Measurements from ENCODE around the gene SESN1.
A peak's percentile ranks its signal among the peaks of the same experiment; 100 is the strongest.

SESN1 gene

GRCh38 chr6:109024368-109024767, 70.3 kb downstream of the SESN1 start:
- no peak for DNase-seq

DNA sequence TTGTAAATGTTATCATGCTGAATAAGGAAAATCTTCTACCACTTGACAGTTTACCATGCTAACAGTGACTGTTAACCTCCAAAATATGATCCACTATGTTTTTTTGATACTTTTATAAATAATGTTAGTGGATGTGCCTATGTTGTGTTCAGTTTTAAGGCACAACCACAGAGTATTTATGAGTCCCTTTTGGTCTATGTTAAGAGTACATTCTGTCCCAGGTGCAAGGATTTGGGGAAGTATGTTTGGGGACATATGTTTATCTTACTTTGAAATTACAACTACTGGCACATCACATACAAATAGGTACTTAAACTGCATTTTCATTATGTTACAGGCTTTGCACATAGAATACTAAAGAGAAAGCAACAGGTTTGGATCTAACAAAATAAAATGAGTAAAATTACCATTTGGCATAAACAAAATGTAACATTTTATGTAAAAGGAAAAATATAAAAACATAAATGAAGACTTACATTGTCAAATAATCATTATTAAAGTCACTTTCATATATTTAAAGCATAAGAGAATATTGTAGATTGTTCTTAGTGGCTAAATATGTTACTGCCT, 71.2 kb downstream of the SESN1 start:
- DNase-seq: no peak

DNA sequence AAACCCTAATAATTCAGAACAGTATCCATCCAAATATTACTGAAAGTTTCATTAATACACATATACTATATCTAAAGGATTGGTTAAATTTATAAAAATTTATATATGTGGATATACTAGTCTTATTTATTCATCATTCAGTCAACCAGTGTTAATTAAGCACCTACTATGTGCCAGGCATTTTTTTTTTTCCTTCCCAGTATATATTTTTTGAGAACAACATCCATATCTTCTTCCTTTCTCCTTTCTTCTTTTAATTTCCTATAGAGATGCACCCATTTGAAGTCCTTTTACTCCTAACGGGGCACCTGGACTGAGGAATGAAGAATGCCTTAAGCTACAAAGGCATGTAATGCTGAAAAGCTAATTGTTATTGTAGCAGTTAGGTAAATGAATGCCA, 72.8 kb downstream of the SESN1 start:
- no peak for DNase-seq

DNA sequence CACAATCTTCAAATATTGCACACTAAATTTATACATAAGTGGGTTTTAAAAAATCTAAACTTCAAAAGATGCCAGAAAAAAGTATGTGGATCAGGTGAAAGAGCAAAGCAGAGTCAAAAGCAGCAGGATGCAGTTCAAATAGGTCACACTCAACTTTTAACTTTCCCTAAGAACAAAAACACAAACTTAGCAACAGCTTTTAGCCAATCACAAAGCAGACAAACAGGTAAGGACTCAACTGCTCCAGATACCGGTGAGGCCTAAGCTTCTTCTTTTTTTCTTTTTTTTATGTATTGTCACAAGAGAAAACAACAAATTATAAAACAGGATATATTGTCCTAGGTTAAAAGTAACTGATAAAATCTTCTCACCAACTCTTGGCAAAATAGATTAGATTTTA, 74.7 kb downstream of the SESN1 start:
- DNase-seq: no peak

GRCh38 chr6:109015176-109015575, 79.5 kb downstream of the SESN1 start:
- DNase-seq: no peak

DNA sequence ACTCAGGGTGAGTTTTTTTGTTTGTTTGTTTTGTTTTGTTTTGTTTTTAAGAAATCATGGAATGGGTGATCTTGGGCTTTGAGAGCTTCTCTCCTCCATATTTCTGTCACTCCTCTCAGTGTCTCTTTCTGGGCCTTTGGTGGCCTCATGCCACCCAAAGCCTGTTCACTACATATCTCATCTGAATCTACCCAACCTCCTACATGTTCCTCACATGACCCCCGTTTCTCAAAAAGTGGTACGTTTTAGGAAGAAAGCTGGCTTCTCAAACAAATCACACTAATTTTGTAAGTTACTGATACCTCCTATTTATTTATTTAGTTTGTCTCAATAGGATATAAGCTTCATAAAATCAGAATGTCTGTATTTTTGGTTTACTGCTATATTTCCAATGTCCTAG, 80.0 kb downstream of the SESN1 start:
- no peak for DNase-seq

DNA sequence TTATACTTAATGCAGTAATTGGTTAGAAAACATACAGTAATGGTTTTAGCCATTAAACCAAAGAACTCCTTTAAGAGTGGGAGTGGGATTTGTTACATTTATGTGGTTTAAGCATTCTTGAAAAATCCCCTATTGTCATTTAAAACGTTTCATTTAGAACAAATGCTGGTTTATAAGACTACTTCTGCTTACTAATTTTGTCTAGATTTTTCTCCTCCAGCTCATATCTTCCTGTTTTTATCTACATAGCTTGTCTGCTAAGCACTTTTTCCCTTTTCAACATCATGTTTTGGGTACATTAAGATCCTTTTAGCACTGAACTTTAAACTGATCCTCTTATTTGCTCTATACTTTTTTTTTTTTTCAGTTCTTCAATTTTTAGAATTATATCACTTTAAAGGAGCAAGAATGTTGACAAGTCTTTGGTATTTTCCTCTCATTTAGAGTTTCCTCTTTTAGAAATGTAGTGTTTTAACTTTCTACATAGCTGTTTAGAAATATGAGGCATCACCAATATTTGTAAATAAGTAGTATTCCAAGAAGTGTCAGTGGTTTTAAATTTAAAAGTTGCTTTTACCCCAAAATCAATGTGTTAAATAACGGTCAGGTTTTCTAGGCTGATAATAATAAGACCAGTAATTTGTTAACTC, 80.9 kb downstream of the SESN1 start:
- DNase-seq: no peak

- no peak for DNase-seq
These were observed 83.9 kb downstream of the SESN1 start for GRCh38 chr6:109010705-109011102.

DNA sequence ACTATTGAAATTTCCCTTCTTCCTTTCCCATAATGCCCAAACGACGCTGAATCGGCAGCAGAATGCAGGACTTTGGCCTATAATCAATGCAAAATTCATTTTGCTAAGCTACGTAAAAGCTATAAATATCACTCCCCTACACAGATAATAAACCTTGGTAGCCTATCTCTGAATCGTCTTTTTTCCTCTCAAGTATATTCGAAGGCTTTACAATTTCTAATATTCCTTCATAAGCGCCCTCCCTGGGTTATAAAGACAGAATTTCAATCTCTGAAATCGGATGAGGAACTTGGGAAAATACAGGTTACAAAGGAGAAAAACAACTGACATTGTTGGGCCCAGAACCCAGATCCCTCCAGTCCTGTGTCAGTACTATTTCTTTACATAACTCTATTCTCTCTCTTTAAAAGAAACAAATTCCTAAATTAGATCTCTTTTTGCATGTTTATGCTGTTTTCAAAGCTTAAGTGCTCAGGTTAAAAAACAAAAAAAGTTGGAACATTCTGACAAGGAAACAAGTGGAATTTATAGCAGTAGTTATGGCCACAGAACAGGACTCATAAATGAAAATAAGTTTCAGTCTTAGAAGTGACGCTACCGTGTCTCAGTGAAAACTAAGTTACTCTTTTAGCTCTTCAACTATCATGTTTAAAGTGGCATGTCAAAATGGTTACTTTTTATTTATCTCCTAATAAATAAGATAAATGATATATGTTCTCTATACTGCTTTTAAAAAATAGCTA, 84.5 kb downstream of the SESN1 start:
- DNase-seq: no peak

DNA sequence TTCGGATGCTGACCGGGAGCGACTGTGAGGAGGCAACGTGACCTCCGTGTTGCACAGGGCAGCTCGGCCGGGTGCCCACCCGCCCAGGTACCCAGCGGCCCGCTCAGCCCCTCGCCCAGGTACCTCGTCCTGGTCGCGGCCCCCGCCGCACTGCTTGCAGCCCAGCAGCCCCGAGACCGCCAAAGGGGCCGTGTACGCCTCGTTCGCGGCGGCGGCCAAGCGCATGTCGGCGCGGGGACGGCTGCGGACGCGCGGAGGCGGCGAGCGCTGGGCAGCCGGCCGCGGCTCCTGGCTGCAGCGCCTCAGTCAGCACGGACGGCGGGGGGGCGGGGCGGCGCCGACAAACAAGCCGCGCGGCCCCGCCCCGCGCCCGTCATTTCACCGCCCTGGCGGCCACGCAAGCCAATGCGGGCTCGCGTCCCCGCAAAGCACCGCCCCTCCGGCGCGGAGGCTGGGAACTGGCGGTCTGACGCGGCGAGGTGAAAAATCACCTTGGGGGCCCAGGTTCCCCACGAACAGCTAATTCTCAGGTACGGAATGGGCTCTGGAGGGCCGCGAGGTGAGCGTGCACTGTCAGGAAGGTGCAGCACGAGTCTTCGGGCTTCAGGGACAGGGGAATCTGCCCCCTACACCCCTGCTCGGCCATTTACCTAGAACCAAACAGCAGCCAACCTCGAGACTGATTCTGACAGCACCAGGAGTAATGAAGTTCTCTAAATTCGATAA, 85.2 kb downstream of the SESN1 start:
- DNase-seq: peak; percentile 88

DNA sequence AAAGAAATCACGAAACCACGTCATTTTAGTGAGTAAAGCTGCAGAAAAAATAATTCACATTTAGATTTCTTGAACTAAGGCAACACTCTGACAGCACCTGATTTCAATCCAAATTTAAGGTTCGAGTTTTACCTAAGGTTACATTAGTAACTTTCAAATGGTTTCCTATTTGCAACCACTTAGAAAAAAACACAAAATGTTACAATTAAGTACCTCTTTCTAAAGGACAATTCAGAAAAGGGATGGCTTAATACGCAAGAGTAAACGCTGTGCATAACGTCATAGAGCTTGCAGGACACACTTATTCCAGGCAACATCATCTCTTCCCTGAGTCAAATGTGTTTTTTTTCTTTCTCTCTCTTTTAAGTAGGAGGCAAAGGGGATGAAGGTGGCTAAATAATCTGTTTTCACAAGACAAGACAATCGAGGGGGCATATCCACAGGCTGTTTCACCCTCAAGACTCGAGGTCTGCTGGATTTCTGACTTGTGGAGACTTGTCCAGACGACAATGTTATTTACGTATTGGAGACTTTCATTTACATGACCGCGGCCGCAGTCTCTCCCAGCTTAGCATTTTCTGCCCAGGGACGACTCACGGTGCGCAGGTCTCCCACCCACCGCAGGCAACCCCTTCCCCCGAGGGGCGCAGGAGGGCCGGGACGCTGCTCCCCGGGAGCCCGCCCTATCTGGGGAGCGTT, 86.0 kb downstream of the SESN1 start:
- peak in 1 of 2 donors; percentile 67 for DNase-seq

DNA sequence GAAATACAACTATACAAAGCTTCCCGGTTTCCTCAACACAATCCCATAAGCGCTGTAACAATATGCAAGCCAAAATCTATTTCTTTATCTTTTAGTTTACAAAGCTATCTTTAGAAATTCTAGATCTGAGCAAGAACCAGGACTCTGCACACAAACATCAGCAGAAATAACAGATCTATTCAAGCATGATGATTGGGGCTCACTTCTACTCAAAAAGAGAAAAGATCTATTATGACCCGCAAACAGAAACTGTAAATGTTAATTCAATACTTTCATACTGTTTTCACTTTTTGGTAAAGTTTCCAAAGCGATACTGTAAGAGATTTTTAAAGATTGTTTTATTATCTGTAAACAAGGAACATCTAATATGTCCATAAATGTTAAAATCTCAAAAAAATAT, 86.6 kb downstream of the SESN1 start:
- peak in 1 of 2 donors; percentile 42 for DNase-seq

DNA sequence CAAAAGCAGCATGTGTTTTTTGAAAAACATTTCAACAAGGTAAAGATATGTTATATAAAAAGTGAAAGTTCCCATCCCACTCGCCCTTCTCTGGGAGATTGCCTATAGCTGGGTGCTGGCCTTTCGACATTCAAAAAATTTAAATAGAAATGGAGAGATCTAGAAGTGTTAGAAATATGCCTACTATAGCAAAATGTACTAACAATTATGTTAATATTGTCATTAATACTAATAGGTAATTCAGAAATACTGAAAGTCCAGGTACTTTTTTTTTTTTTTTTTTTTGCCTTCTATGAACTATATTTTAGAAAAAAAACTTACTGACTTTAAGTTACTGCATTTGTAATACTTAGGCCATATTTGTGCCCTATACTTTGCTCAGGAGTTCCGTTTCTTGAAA, 87.1 kb downstream of the SESN1 start:
- DNase-seq: no peak

DNA sequence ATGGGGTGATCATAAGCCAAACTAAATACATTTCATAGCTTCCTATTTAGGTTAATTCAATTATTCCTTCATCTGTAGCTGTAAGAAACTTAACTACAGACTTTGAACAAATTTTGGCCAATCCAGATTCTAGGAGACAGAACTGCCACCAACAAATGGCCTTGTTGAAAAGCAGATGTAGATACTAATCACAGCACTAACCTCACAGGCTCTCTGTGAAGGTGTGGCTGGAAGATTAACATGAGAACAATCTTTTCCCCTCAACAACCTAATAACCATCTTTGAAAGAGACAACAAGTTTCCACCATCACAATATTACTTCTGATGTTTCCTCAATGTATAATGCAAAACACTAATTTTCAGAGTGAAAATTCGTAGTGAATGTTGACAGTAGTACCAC, 87.8 kb downstream of the SESN1 start:
- DNase-seq: no peak

- no peak for DNase-seq
These were observed 91.8 kb downstream of the SESN1 start for GRCh38 chr6:109002882-109003281.

GRCh38 chr6:109002051-109002697, 92.5 kb downstream of the SESN1 start:
- peak in 1 of 2 donors; percentile 87 for DNase-seq

DNA sequence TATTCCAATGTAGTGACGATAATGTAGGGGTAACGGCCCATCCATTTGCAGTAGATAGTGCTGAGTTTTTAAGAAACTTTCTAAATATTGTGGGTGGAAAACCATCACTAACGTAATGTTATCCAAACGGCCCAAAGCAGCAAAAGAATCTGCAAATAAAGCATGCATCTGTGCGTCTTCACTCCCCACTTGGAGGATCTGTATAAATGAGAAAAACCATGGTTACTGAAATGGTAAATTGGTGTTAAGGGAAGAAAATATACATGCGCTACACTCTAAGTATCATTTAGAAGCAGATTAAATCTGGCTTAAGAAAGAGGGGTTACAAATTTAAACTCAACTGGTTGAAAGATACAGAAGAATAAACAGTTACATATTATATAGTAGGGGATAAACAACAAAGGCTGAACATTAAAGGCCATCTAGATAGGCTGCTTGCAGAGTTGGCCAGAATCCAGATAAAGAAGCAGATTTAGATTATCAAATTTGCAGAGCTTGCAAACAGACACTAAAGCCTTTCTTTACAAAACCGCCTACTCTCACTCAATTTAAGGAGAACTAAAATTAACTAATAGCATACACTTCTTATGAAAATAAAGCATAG, 93.3 kb downstream of the SESN1 start:
- no peak for DNase-seq

DNA sequence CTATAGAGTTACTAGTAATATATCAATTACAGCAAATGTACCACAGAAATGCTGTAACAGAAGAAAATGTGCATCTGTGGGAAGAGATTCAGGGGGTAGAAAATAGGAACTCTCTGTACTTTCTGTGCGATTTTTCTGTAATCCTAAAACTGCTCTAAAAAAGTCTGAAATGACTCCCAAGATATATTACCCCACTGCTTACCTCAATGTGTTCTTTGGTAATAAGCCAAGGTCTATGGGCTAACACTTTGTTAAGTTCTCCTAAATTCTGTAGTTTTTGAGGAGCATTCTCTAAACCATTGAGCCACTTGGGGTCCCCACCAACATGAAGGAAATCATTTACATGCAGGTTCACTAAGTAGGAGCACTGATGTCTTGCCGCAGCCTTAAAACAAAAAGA, 94.4 kb downstream of the SESN1 start:
- no peak for DNase-seq

- DNase-seq: no peak
These were observed 95.2 kb downstream of the SESN1 start for GRCh38 chr6:108999428-108999827.

GRCh38 chr6:108998485-108998884, 96.2 kb downstream of the SESN1 start:
- DNase-seq: no peak

DNA sequence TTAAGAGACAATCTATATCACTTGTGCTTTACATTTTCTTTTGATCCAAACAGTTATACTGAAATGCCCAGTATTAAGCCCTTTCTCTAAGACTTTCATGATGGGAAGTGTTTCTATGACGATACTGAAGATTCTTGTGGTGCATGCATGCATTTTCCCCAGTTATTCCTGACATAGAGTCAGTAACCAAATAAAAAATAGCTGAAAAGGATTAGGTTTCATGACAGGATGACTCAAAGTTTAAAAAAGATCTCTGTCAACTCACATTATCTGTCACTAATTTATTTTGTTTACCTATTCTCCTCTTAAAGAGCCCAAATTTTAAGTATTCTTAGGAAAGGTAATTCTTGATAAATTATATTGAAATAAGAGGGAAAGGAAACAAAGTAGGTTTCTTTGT, 98.4 kb downstream of the SESN1 start:
- no peak for DNase-seq

DNA sequence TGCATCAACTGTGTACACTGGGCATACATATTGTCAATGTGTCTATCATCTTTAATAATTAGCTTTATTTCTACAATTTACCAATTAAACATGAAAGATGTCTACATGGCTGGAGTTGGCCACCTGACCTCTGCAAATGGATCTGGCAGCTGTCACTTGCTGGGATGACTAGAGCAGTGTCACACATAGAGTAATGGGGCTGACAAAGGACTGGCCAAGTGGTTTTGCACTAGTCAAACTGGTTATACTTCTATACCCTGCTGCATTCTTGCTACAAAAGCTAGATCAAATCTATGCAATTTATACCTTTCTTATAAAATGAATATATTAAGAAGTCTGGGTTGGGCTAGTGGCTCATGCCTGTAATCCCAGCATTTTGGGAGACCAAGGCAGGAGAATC, 99.3 kb downstream of the SESN1 start:
- DNase-seq: no peak
